K562 (cell line): Measurements from ENCODE around the gene HYAL4.

ENCODE experiments used
- CREB3 ChIP-seq: fragments of 450-650 bp; conservative IDR thresholded peaks from 2 replicates; pipeline ENCODE4 v1.6.1; 2016; ENCODE audit warnings: missing genetic modification characterization, low read depth, mild to moderate bottlenecking, missing compliant biosample characterization, moderate library complexity
- CSDE1 ChIP-seq, 2 experiments: fragments of 450-650 bp; IDR thresholded peaks; 2 replicates each; pipeline ENCODE4 v1.6.1; 2016; ENCODE audit warnings: mild to moderate bottlenecking in 1 of 2
- DPF2 ChIP-seq: fragments of 450-650 bp; IDR thresholded peaks from 2 replicates; pipeline ENCODE4 v1.6.1; 2016
- L3MBTL2 ChIP-seq: fragments of 450-650 bp; IDR thresholded peaks from 2 replicates; pipeline ENCODE4 v1.6.1; 2016; ENCODE audit warnings: mild to moderate bottlenecking, moderate library complexity
- MGA ChIP-seq: fragments of 450-650 bp; IDR thresholded peaks from 2 replicates; pipeline ENCODE4 v1.6.1; 2016; ENCODE audit warnings: mild to moderate bottlenecking, moderate library complexity
- RUNX1 ChIP-seq: sonication (generic); IDR thresholded peaks from 2 replicates; pipeline ENCODE4 v1.6.1; 2016; ENCODE audit warnings: antibody characterized with exemption, low read depth
- SIN3A ChIP-seq, 2 experiments: fragments of 150-350 bp in 1 of 2; IDR thresholded peaks; 2 replicates each; pipeline ENCODE4 v1.6.1; 2011 to 2016; ENCODE audit warnings: borderline replicate concordance in 2 of 2, low read depth in 2 of 2, low read length in 2 of 2, mild to moderate bottlenecking in 2 of 2, moderate library complexity in 2 of 2; ENCODE audit not compliant: control insufficient read depth in 1 of 2
- SMARCE1 ChIP-seq: fragments of 450-650 bp; IDR thresholded peaks from 2 replicates; pipeline ENCODE4 v1.7.1; 2016; ENCODE audit warnings: mild to moderate bottlenecking
- TF ChIP-seq, protein P1 (sequence below), 3 experiments: IDR thresholded peaks in 2 of 3; conservative IDR thresholded peaks in 1 of 3; 2 replicates each; pipeline ENCODE4 v1.5.1; 2011 to 2012; ENCODE audit warnings: low read length in 3 of 3, mild to moderate bottlenecking in 3 of 3, control low read depth in 2 of 3, improper control_type of control experiment in 1 of 3, inconsistent platforms in 1 of 3, low read depth in 1 of 3, mixed read lengths in 1 of 3, moderate library complexity in 1 of 3; ENCODE audit not compliant: insufficient read depth in 2 of 3

- TF ChIP-seq DPF2 (no peak), L3MBTL2 (no peak), RUNX1 (no peak), CREB3 (tag) (no peak), MGA (no peak), SMARCE1 (no peak), SIN3A (IDR thresholded peaks at IDR 0.05; ENCODE audit: borderline replicate concordance in 2 of 2, control insufficient read depth in 1 of 2, low read depth in 2 of 2, low read length in 2 of 2) (no peak), CSDE1 (IDR thresholded peaks at IDR 0.05) (no peak)
- TF ChIP-seq, protein P1, sequence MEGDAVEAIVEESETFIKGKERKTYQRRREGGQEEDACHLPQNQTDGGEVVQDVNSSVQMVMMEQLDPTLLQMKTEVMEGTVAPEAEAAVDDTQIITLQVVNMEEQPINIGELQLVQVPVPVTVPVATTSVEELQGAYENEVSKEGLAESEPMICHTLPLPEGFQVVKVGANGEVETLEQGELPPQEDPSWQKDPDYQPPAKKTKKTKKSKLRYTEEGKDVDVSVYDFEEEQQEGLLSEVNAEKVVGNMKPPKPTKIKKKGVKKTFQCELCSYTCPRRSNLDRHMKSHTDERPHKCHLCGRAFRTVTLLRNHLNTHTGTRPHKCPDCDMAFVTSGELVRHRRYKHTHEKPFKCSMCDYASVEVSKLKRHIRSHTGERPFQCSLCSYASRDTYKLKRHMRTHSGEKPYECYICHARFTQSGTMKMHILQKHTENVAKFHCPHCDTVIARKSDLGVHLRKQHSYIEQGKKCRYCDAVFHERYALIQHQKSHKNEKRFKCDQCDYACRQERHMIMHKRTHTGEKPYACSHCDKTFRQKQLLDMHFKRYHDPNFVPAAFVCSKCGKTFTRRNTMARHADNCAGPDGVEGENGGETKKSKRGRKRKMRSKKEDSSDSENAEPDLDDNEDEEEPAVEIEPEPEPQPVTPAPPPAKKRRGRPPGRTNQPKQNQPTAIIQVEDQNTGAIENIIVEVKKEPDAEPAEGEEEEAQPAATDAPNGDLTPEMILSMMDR (IDR thresholded peaks at IDR 0.05 in 2 of 3, conservative IDR thresholded peaks at IDR 0.05 in 1 of 3; ENCODE audit: insufficient read depth in 2 of 3, low read depth in 1 of 3, low read length in 3 of 3), result no peak
Observed at GRCh38 chr7:123863461-123863860, 18.5 kb downstream of the HYAL4 start.
